ENCODE data around the gene TNFRSF1A.

TNFRSF1A gene

GRCh38 chr12:6341417-6342139, at the start of gene TNFRSF1A:
TSS of gene TNFRSF1A (minus strand) at chr12:6342076. CDS start at chr12:6341814, 262 bp downstream.
- H3K4me1 Mint-ChIP-seq: peaks cover 27% of the 10 kb centered on the region
- no peak within 1 kb of the TSS for H3K27ac Mint-ChIP-seq
- no peaks in the 10 kb centered on the region for H3K27me3 Mint-ChIP-seq (ENCODE audit: low read depth)
- TF ChIP-seq CTCF (IDR thresholded peaks at IDR 0.05; ENCODE audit: unreplicated experiment in 3 of 3): no peak
- no peaks in the 10 kb centered on the region for H3K9me3 Mint-ChIP-seq
- H3K36me3 Mint-ChIP-seq (ENCODE audit: low read depth): no peaks in the 10 kb centered on the region
- no peak within 1 kb of the TSS for H3K4me3 Mint-ChIP-seq

- H3K27me3 Mint-ChIP-seq (ENCODE audit: low read depth): no peaks in the 10 kb centered on the region
- peaks cover 3% of the 10 kb centered on the region for H3K4me1 Mint-ChIP-seq
- no peak for TF ChIP-seq CTCF (IDR thresholded peaks at IDR 0.05; ENCODE audit: unreplicated experiment in 3 of 3)
- H3K36me3 Mint-ChIP-seq (ENCODE audit: low read depth): peaks cover 21% of the 10 kb centered on the region
- no peaks in the 10 kb centered on the region for H3K9me3 Mint-ChIP-seq
- no peak overlapping the region for H3K27ac Mint-ChIP-seq
- H3K4me3 Mint-ChIP-seq: no peak overlapping the region
Measured at GRCh38 chr12:6391013-6391412, 49.1 kb upstream of the TNFRSF1A start.

GRCh38 chr12:6390084-6390799, 48.4 kb upstream of the TNFRSF1A start:
- Mint-ChIP-seq H3K27me3 (ENCODE audit: low read depth) (no peaks in the 10 kb centered on the region), H3K4me1 (peaks cover 3% of the 10 kb centered on the region), H3K36me3 (ENCODE audit: low read depth) (peaks cover 18% of the 10 kb centered on the region), H3K4me3 (no peak overlapping the region), H3K27ac (no peak overlapping the region), H3K9me3 (no peaks in the 10 kb centered on the region)
- no peak for TF ChIP-seq CTCF (IDR thresholded peaks at IDR 0.05; ENCODE audit: unreplicated experiment in 3 of 3)

GRCh38 chr12:6387541-6387940, 45.7 kb upstream of the TNFRSF1A start:
- H3K36me3 Mint-ChIP-seq (ENCODE audit: low read depth): peaks cover 18% of the 10 kb centered on the region
- H3K4me3 Mint-ChIP-seq: no peak overlapping the region
- no peaks in the 10 kb centered on the region for H3K9me3 Mint-ChIP-seq
- peaks cover 7% of the 10 kb centered on the region for H3K4me1 Mint-ChIP-seq
- no peak overlapping the region for H3K27ac Mint-ChIP-seq
- H3K27me3 Mint-ChIP-seq (ENCODE audit: low read depth): no peaks in the 10 kb centered on the region
- TF ChIP-seq CTCF (IDR thresholded peaks at IDR 0.05; ENCODE audit: unreplicated experiment in 3 of 3): no peak

- no peak for TF ChIP-seq CTCF (IDR thresholded peaks at IDR 0.05; ENCODE audit: unreplicated experiment in 3 of 3)
- H3K36me3 Mint-ChIP-seq (ENCODE audit: low read depth): peaks cover 18% of the 10 kb centered on the region
- peak overlapping the region in 1 of 3 experiments; percentile 20 for H3K4me3 Mint-ChIP-seq
- H3K27me3 Mint-ChIP-seq (ENCODE audit: low read depth): no peaks in the 10 kb centered on the region
- H3K4me1 Mint-ChIP-seq: peaks cover 12% of the 10 kb centered on the region
- H3K9me3 Mint-ChIP-seq: no peaks in the 10 kb centered on the region
- H3K27ac Mint-ChIP-seq: peak overlapping the region in 1 of 3 experiments; percentile 23
Measured at GRCh38 chr12:6386491-6386890, 44.6 kb upstream of the TNFRSF1A start.
